Mesothelial cell of epicardium (in vitro differentiated cells): ENCODE data around the gene GRK3. TPM values are rescaled to one million over a fixed set of nuclear protein-coding genes. Genes with fewer than 3 reads are reported as not detected.
"Not testable (repeated sequence)": the region's sequence is repeated elsewhere in the genome, so short reads cannot be mapped to it uniquely, and the experiment has no call there.

Experiments used
- DNase-seq, 2 experiments: peaks; one replicate each; pipeline ENCODE4 v3.0.0; 2021; ENCODE audit warnings: low spot score in 2 of 2; ENCODE audit not compliant: unreplicated experiment in 2 of 2
- H3K27ac Mint-ChIP-seq: 2 replicates; pipeline ENCODE4 v1.8.0; 2021; ENCODE audit warnings: mixed read lengths
- H3K27me3 Mint-ChIP-seq: 2 replicates; pipeline ENCODE4 v1.8.0; 2021; ENCODE audit warnings: low read depth, mixed read lengths
- H3K36me3 Mint-ChIP-seq: 2 replicates; pipeline ENCODE4 v1.8.0; 2021; ENCODE audit warnings: mixed read lengths
- H3K4me1 Mint-ChIP-seq: 2 replicates; pipeline ENCODE4 v1.8.0; 2021; ENCODE audit warnings: mixed read lengths
- H3K4me3 Mint-ChIP-seq: 2 replicates; pipeline ENCODE4 v1.8.0; 2021; ENCODE audit warnings: mild to moderate bottlenecking, moderate library complexity, mixed read lengths
- H3K9me3 Mint-ChIP-seq: 2 replicates; pipeline ENCODE4 v1.8.0; 2021; ENCODE audit warnings: mixed read lengths
- CTCF ChIP-seq: fragments of 200-600 bp; sonication (generic); IDR thresholded peaks from one replicate; pipeline ENCODE4 v1.5.0; 2021; ENCODE audit warnings: antibody characterized with exemption; ENCODE audit not compliant: unreplicated experiment
- total RNA-seq: library from RNA; stranded (reverse); gene quantifications from 3 replicates; pipeline ENCODE4 v1.2.1, GENCODE V29; 2021

The GRK3 gene
- total RNA-seq, 1 donor from 2014 or later, result 13.8 TPM

GRCh38 chr22:25548866-25549464 is 15.5 kb upstream of the GRK3 start:
- no peak overlapping the region for H3K4me3 Mint-ChIP-seq
- peaks cover 28% of the 10 kb centered on the region for H3K4me1 Mint-ChIP-seq
- DNase-seq, result no peak
- no peak overlapping the region for H3K27ac Mint-ChIP-seq
- H3K9me3 Mint-ChIP-seq, result peaks cover 4% of the 10 kb centered on the region
- TF ChIP-seq CTCF, result no peak
- no peaks in the 10 kb centered on the region for H3K27me3 Mint-ChIP-seq
- no peaks in the 10 kb centered on the region for H3K36me3 Mint-ChIP-seq

- Mint-ChIP-seq H3K9me3 (peaks cover 4% of the 10 kb centered on the region), H3K4me3 (no peak overlapping the region), H3K27me3 (no peaks in the 10 kb centered on the region), H3K36me3 (no peaks in the 10 kb centered on the region), H3K27ac (no peak overlapping the region), H3K4me1 (peaks cover 15% of the 10 kb centered on the region)
- no peak for DNase-seq
- no peak for TF ChIP-seq CTCF
These were observed 13.1 kb upstream of the GRK3 start for GRCh38 chr22:25551396-25551795.

- DNase-seq, H3K27me3 Mint-ChIP-seq, H3K27ac Mint-ChIP-seq, H3K9me3 Mint-ChIP-seq, H3K36me3 Mint-ChIP-seq, H3K4me3 Mint-ChIP-seq: not testable (repeated sequence)
- H3K4me1 Mint-ChIP-seq, result peaks cover 15% of the 10 kb centered on the region
These were observed 12.1 kb upstream of the GRK3 start for GRCh38 chr22:25552405-25552804.

GRCh38 chr22:25553131-25553530 is 11.3 kb upstream of the GRK3 start:
- peaks cover 4% of the 10 kb centered on the region for H3K9me3 Mint-ChIP-seq
- peaks cover 11% of the 10 kb centered on the region for H3K4me1 Mint-ChIP-seq
- no peaks in the 10 kb centered on the region for H3K36me3 Mint-ChIP-seq
- no peak overlapping the region for H3K27ac Mint-ChIP-seq
- no peak overlapping the region for H3K4me3 Mint-ChIP-seq
- TF ChIP-seq CTCF, result no peak
- no peaks in the 10 kb centered on the region for H3K27me3 Mint-ChIP-seq
- no peak for DNase-seq

GRCh38 chr22:25554238-25554671 is 10.2 kb upstream of the GRK3 start:
- H3K36me3 Mint-ChIP-seq, result no peaks in the 10 kb centered on the region
- H3K27me3 Mint-ChIP-seq, result no peaks in the 10 kb centered on the region
- peaks cover 6% of the 10 kb centered on the region for H3K4me1 Mint-ChIP-seq
- no peak for TF ChIP-seq CTCF
- H3K9me3 Mint-ChIP-seq, result peaks cover 4% of the 10 kb centered on the region
- H3K27ac Mint-ChIP-seq, result no peak overlapping the region
- no peak for DNase-seq
- H3K4me3 Mint-ChIP-seq, result no peak overlapping the region

GRCh38 chr22:25554689-25555088 is 9.8 kb upstream of the GRK3 start:
- Mint-ChIP-seq H3K9me3 (peaks cover 4% of the 10 kb centered on the region), H3K27ac (no peak overlapping the region), H3K4me3 (no peak overlapping the region), H3K4me1 (peaks cover 6% of the 10 kb centered on the region), H3K27me3 (no peaks in the 10 kb centered on the region), H3K36me3 (no peaks in the 10 kb centered on the region)
- TF ChIP-seq CTCF, result no peak
- no peak for DNase-seq
